ENCODE results near the gene DALRD3. TPM values are rescaled to one million over a fixed set of nuclear protein-coding genes. Genes with fewer than 3 reads are reported as not detected.
A peak's percentile ranks its signal among the peaks of the same experiment; 100 is the strongest.

The DALRD3 gene
- total and polyA plus RNA-seq, 11 donors, result 6.8 to 24.7 (median 14.5) TPM

GRCh38 chr3:49007068-49007770 is 11.2 kb downstream of the DALRD3 start, which contains the start of gene WDR6:
TSS of gene WDR6 (plus strand) at chr3:49007391. CDS start at chr3:49007432, 41 bp downstream.
- peak within 1 kb of the TSS; percentile 70 to 99 (median 94) for H3K27ac ChIP-seq
- H3K36me3 ChIP-seq, result peaks cover 0 to 15% (median 6%) of the 10 kb centered on the region in 9 donors
- 0% methylated on average over 39 to 65 of the region's 65 CpGs for WGBS, 4 donors
- DNase-seq, result peak; percentile 95 to 98 (median 98)
- H3K4me3 ChIP-seq, result peak within 1 kb of the TSS; percentile 62 to 94 (median 77)
- no peaks in the 10 kb centered on the region for H3K27me3 ChIP-seq
- H3K9me3 ChIP-seq, result no peaks in the 10 kb centered on the region
- intact Hi-C loops (cut with DNase I), result no loop called here
- ATAC-seq, result peak; percentile 90 to 94 (median 92)
- peaks cover 0 to 21% (median 16%) of the 10 kb centered on the region in 12 donors for H3K4me1 ChIP-seq
- TF ChIP-seq, protein P1, sequence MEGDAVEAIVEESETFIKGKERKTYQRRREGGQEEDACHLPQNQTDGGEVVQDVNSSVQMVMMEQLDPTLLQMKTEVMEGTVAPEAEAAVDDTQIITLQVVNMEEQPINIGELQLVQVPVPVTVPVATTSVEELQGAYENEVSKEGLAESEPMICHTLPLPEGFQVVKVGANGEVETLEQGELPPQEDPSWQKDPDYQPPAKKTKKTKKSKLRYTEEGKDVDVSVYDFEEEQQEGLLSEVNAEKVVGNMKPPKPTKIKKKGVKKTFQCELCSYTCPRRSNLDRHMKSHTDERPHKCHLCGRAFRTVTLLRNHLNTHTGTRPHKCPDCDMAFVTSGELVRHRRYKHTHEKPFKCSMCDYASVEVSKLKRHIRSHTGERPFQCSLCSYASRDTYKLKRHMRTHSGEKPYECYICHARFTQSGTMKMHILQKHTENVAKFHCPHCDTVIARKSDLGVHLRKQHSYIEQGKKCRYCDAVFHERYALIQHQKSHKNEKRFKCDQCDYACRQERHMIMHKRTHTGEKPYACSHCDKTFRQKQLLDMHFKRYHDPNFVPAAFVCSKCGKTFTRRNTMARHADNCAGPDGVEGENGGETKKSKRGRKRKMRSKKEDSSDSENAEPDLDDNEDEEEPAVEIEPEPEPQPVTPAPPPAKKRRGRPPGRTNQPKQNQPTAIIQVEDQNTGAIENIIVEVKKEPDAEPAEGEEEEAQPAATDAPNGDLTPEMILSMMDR (IDR thresholded peaks at IDR 0.05), result peak in 10 of 12 donors; percentile 36 to 70 (median 50)
- peak in 1 of 2 donors; percentile 77 for TF ChIP-seq POLR2A (IDR thresholded peaks at IDR 0.05)

DNA sequence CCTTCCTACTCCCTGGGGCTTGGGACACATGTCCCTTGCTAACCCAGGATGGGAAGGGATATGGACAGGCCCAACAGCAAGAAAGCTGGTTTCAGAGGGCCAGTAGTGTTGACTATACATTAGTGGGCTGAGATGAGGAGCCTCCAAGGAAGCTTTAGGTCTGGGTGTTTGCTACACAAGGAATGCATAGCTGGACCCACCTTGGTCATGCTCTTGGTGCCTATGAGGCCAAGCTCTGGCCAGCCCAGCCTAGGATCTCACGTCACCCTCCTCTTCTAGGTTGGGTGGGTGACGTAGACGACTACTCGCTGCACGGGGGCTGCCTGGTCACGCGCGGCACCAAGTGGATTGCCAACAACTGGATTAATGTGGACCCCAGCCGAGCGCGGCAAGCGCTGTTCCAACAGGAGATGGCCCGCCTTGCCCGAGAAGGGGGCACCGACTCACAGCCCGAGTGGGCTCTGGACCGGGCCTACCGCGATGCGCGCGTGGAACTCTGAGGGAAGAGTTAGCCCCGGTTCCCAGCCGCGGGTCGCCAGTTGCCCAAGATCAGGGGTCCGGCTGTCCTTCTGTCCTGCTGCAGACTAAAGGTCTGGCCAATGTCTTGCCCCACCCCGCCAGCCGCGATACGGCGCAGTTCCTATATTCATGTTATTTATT is 11.8 kb downstream of the DALRD3 start:
- no peaks in the 10 kb centered on the region for H3K27me3 ChIP-seq
- no peaks in the 10 kb centered on the region for H3K9me3 ChIP-seq
- peaks cover 0 to 13% (median 1%) of the 10 kb centered on the region in 9 donors for H3K36me3 ChIP-seq
- intact Hi-C loops (cut with DNase I), result no loop called here
- peak in 3 of 4 donors; percentile 1 to 13 (median 8) for ATAC-seq
- DNase-seq, result peak in 3 of 5 donors; percentile 39 to 58 (median 54)
- peak overlapping the region; percentile 70 to 99 (median 94) for H3K27ac ChIP-seq
- WGBS, 4 donors, result 1 to 6% (median 4%) methylated on average over 17 to 32 of the region's 32 CpGs
- peaks cover 0 to 20% (median 16%) of the 10 kb centered on the region in 12 donors for H3K4me1 ChIP-seq
- peak overlapping the region; percentile 62 to 94 (median 77) for H3K4me3 ChIP-seq
- TF ChIP-seq POLR2A (IDR thresholded peaks at IDR 0.05), result no peak
- TF ChIP-seq, protein P1 (IDR thresholded peaks at IDR 0.05), result no peak

GRCh38 chr3:49005998-49006397 is 12.4 kb downstream of the DALRD3 start:
- ATAC-seq (no peak), DNase-seq (peak in 1 of 5 donors; percentile 33)
- H3K36me3 ChIP-seq, result peaks cover 0 to 16% (median 0%) of the 10 kb centered on the region in 9 donors
- intact Hi-C loops (cut with DNase I), result no loop called here
- WGBS, 4 donors, result 93 to 100% (median 95%) methylated on average over 4 to 5 of the region's 5 CpGs
- peak overlapping the region in 5 of 12 donors; percentile 91 to 99 (median 96) for H3K27ac ChIP-seq
- no peaks in the 10 kb centered on the region for H3K9me3 ChIP-seq
- H3K27me3 ChIP-seq, result no peaks in the 10 kb centered on the region
- H3K4me3 ChIP-seq, result peak overlapping the region in 7 of 12 donors; percentile 62 to 91 (median 75)
- peaks cover 0 to 20% (median 16%) of the 10 kb centered on the region in 12 donors for H3K4me1 ChIP-seq
- no peak for TF ChIP-seq POLR2A (IDR thresholded peaks at IDR 0.05)
- TF ChIP-seq, protein P1 (IDR thresholded peaks at IDR 0.05), result no peak

DNA sequence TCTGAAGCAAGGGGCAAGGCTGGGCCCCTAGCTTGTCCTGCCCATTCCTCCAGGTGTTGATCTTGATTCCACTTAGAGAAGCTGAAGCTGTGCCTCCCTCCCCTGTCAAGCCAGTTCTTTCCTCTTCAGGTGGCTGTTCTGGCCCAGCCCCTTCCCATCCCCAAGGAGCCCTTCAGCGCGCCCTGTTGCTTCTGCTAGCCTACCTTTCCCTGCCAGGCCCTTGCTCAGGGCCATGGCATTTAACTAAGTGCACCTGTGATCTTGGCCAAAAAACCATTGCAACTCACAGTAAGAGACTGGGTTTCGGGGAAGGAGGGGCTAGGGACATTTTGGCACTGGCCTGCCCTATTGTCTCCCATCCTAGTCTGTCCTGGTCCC is 13.1 kb downstream of the DALRD3 start:
- no peak for ATAC-seq
- peaks cover 0 to 20% (median 16%) of the 10 kb centered on the region in 12 donors for H3K4me1 ChIP-seq
- no peak for DNase-seq
- H3K27me3 ChIP-seq, result no peaks in the 10 kb centered on the region
- H3K9me3 ChIP-seq, result no peaks in the 10 kb centered on the region
- intact Hi-C loops (cut with DNase I), result no loop called here
- H3K36me3 ChIP-seq, result peaks cover 0 to 16% (median 0%) of the 10 kb centered on the region in 9 donors
- H3K4me3 ChIP-seq, result no peak overlapping the region
- WGBS, 4 donors, result 94 to 100% (median 98%) methylated on average over 3 of the region's 3 CpGs
- TF ChIP-seq POLR2A (IDR thresholded peaks at IDR 0.05), result no peak
- TF ChIP-seq, protein P1 (IDR thresholded peaks at IDR 0.05), result no peak
- H3K27ac ChIP-seq, result no peak overlapping the region
